Stimulated activated CD4-positive, alpha-beta T cell treated with anti-CD3 and anti-CD28 coated beads, Interleukin-4, amount 100 ng/mL, for 1 hour (primary cell): ENCODE measurements around the gene ZZZ3.
"Not testable (repeated sequence)": the region's sequence is repeated elsewhere in the genome, so short reads cannot be mapped to it uniquely, and the experiment has no call there.

Experiments used
- DNase-seq: peaks from one replicate; pipeline ENCODE4 v3.0.0-alpha.2; 2020

The ZZZ3 gene

DNA sequence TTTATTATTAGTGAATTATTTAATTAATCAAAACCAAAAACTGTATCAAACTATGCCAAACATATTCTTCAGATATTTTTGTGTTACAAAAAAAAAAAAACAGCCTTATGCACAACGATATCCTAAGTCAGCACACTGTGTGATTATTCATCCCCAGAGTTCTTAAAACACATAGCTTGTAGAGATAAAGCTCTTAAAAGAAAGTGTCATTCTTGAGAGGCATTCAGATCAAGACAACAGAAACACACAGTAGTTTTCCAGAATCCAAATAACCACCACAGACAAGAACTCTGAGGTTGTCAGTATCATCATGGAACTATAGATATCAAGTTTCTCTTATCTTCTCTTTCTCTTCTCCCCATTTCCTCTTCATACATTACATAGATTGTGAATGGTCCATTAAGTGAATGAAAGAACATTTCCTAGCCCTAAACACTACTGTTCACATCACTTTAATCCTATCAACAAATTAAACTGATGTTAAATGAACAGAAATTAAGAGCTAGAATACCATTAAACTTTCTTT is 13.5 kb downstream of the ZZZ3 start:
- no peak for DNase-seq

- DNase-seq, result no peak
Measured at GRCh38 chr1:77664939-77665516, 17.4 kb downstream of the ZZZ3 start.

DNA sequence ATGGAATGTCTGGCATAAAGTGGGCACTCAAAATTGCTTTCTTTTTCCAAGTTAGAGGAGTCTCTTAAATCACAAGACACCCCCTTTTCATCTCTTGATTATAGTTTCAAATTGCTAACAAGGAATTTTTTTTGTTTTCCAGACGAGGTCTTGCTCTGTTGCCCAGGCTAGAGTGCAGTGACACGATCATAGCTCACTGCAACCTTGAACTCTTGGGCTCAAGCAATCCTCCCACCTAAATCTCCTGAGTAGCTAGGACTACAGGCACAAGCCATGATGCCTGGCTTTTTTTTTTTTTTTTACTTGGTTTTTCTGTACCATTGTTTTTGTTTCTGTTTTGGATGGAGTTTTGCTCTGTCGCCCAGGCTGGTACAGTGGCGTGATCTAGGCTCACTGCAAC is 20.8 kb downstream of the ZZZ3 start:
- no peak for DNase-seq

DNA sequence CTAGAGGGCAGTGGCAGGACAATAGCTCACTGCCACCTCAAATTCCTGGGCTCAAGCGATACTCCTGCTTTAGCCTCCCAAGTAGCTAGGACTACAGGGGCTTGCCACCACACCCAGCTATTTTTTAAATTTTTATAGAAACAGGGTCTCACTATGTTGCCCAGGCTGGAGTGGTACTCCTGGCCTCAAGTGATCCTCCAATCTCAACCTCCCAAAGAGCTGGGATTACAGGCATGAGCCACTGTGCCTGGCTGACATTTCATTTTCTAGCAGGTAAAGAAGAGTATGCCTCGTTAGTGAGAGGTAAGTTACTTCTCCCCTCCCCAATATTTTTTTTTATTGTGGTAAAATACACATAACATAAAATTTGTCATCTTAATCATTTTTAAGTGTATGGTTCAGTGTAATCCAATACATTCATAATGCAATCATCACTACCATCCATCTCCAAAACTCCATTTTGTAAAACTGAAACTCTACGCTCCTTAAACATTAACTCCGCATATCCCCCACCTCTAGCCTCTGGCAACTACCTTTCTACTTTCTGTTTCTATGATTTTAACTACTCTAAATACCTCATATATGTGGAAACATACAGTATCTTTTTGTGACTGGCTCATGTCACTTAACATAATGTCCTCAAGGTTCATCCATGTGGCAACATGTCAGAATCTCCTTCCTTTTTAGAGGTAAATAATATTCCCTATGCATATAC is 22.4 kb downstream of the ZZZ3 start:
- no peak for DNase-seq

DNA sequence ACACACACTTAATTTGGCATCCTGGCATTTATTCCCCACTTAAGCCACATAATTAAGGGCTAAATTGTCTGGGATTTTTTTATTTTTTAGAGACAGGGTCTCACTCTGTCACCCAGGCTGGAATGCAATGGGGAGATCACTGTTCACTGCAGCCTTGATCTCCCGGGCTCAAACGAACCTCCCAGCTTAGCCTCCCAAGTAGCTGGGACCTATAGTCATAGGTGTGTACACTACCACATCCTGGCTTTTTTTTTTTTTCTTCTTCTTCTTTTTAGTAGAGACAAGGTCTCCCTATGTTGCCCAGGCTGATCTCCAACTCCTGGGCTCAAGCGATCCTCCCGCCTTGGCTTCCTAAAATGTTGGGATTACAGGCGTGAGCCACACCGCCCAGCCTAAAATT is 24.2 kb downstream of the ZZZ3 start:
- no peak for DNase-seq

DNA sequence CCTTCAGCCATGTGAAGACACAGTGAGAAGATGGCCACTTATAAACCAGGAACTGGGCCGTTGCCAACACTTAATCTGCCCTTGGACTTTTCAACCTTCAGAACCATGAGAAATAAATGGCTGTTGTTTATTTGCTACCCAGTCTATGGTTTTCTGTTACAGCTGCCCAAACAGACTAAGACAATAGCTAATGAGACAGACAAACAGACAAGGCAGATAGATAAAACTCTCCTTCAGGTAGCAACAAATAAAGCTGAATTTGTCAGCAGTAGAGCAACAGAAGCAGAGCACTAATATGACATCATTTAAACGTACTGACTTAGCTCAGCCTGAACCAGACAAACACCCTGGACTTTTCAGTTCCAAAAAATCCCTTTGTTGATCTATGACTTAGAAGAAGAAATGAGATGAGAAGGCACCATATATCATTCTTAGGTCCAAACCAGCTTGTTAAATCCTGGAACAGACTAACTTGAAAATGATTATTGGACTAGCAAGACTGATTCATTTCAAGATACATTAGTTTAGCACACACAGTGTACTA is 27.0 kb downstream of the ZZZ3 start:
- no peak for DNase-seq

GRCh38 chr1:77652970-77653516 is 29.4 kb downstream of the ZZZ3 start:
- no peak for DNase-seq

DNA sequence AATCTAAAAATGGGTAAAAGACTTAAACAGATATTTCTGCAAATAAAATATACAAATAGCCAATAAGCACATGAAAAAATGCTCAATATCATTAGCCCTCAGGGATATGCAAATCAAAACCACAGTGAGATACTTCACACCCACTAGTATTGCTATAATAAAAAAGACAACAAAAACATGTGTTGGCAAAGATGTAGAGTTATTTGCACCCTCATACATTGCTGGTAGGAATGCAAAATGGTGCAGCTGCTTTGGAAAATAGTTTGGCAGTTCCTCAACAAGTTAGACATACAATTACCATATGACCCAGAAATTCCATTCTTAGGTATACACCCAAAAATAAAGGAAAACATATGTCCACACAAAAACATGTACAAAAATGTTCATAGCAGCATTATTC is 30.2 kb downstream of the ZZZ3 start:
- DNase-seq, result no peak

GRCh38 chr1:77649127-77649526 is 33.3 kb downstream of the ZZZ3 start:
- no peak for DNase-seq

GRCh38 chr1:77646224-77646623 is 36.2 kb downstream of the ZZZ3 start:
- DNase-seq, result not testable (repeated sequence)

GRCh38 chr1:77643456-77643855 is 39.0 kb downstream of the ZZZ3 start:
- DNase-seq, result no peak

- no peak for DNase-seq
Measured at GRCh38 chr1:77642941-77643340, 39.5 kb downstream of the ZZZ3 start.

- no peak for DNase-seq
Measured at GRCh38 chr1:77642196-77642595, 40.3 kb downstream of the ZZZ3 start.

GRCh38 chr1:77639557-77640069 is 42.8 kb downstream of the ZZZ3 start:
- DNase-seq, result no peak

GRCh38 chr1:77639056-77639455 is 43.4 kb downstream of the ZZZ3 start:
- DNase-seq, result no peak

GRCh38 chr1:77636864-77637263 is 45.6 kb downstream of the ZZZ3 start:
- no peak for DNase-seq
